GM23338 (cell line): Measurements from ENCODE around the gene WWOX. TPM values are rescaled to one million over a fixed set of nuclear protein-coding genes. Genes with fewer than 3 reads are reported as not detected.

Experiments used
- ATAC-seq: fragments of 200-7000 bp; cut with Tn5 transposase; 3 replicates; pipeline ENCODE4 v1.9.1; 2020
- DNase-seq: peaks from one replicate; pipeline ENCODE4 v3.0.0-alpha.2; 2015; ENCODE audit warnings: low spot score
- H2AFZ ChIP-seq: fragments of 200-600 bp; sonication (generic); 2 replicates; pipeline ENCODE4 v1.8.0; 2016; ENCODE audit warnings: antibody characterized with exemption, mild to moderate bottlenecking, moderate library complexity
- H3F3A ChIP-seq: fragments of 200-600 bp; sonication (generic); replicated peaks from 2 replicates; pipeline ENCODE4 v1.8.0; 2017; ENCODE audit warnings: antibody characterized with exemption, mixed run types, low read depth
- H3K27ac ChIP-seq: fragments of 200-600 bp; sonication (generic); 2 replicates; pipeline ENCODE4 v1.6.1; 2016; ENCODE audit warnings: low read depth
- H3K27me3 ChIP-seq: fragments of 200-600 bp; sonication (generic); 2 replicates; pipeline ENCODE4 v1.8.0; 2016; ENCODE audit warnings: mild to moderate bottlenecking, mixed run types, moderate library complexity; ENCODE audit not compliant: insufficient read depth
- H3K36me3 ChIP-seq: fragments of 200-600 bp; sonication (generic); 2 replicates; pipeline ENCODE4 v1.8.0; 2016; ENCODE audit warnings: mild to moderate bottlenecking; ENCODE audit not compliant: insufficient read depth
- H3K4me1 ChIP-seq: fragments of 200-600 bp; sonication (generic); 2 replicates; pipeline ENCODE4 v1.8.0; 2016; ENCODE audit warnings: mild to moderate bottlenecking, moderate library complexity; ENCODE audit not compliant: insufficient read depth
- H3K4me2 ChIP-seq: fragments of 200-600 bp; sonication (generic); 2 replicates; pipeline ENCODE4 v1.7.1; 2017; ENCODE audit warnings: mixed run types
- H3K4me3 ChIP-seq: fragments of 200-600 bp; sonication (generic); 2 replicates; pipeline ENCODE4 v1.6.1; 2016; ENCODE audit warnings: mixed run types
- H3K79me2 ChIP-seq: fragments of 200-600 bp; sonication (generic); replicated peaks from 2 replicates; pipeline ENCODE4 v1.8.0; 2017; ENCODE audit warnings: mild to moderate bottlenecking; ENCODE audit not compliant: insufficient read depth
- H3K9me2 ChIP-seq: fragments of 200-600 bp; sonication (generic); 2 replicates; pipeline ENCODE4 v1.8.0; 2017; ENCODE audit not compliant: insufficient read depth
- H4K20me1 ChIP-seq: fragments of 200-600 bp; sonication (generic); replicated peaks from 2 replicates; pipeline ENCODE4 v1.8.0; 2017; ENCODE audit warnings: mild to moderate bottlenecking; ENCODE audit not compliant: insufficient read depth
- H3K27ac Mint-ChIP-seq: 2 replicates; pipeline ENCODE4 v1.8.0; 2020; ENCODE audit warnings: inconsistent platforms, mild to moderate bottlenecking, moderate library complexity, mixed read lengths
- H3K27me3 Mint-ChIP-seq: 3 replicates; pipeline ENCODE4 v1.8.0; 2022; ENCODE audit warnings: low read depth, mild to moderate bottlenecking, moderate library complexity, mixed read lengths, inconsistent platforms; ENCODE audit not compliant: insufficient read depth, poor library complexity
- H3K36me3 Mint-ChIP-seq: 3 replicates; pipeline ENCODE4 v1.8.0; 2021; ENCODE audit warnings: low read depth, mild to moderate bottlenecking, inconsistent platforms, moderate library complexity, mixed read lengths
- H3K4me1 Mint-ChIP-seq: 3 replicates; pipeline ENCODE4 v1.8.0; 2020; ENCODE audit warnings: mild to moderate bottlenecking, inconsistent platforms, mixed read lengths
- H3K4me3 Mint-ChIP-seq: 3 replicates; pipeline ENCODE4 v1.8.0; 2021; ENCODE audit warnings: moderate library complexity, mild to moderate bottlenecking, inconsistent platforms, mixed read lengths
- H3K9me3 Mint-ChIP-seq: 3 replicates; pipeline ENCODE4 v1.8.0; 2020; ENCODE audit warnings: moderate library complexity, mild to moderate bottlenecking, inconsistent platforms, mixed read lengths
- CREB1 ChIP-seq: fragments of 250-450 bp; sonication (Bioruptor Pico); IDR thresholded peaks from 2 replicates; pipeline ENCODE4 v1.5.0; 2020; ENCODE audit warnings: low read depth, mild to moderate bottlenecking, moderate library complexity
- CTCF ChIP-seq, 2 experiments: fragments of 200-600 bp in 1 of 2; sonication (generic) in 1 of 2; conservative IDR thresholded peaks; 2 replicates each; pipeline versions ENCODE4 v1.5.1 to v1.6.1; 2016 to 2017; ENCODE audit warnings: antibody characterized with exemption in 2 of 2, low read depth in 2 of 2, mild to moderate bottlenecking in 2 of 2, moderate library complexity in 1 of 2
- ETS1 ChIP-seq: IDR thresholded peaks from 2 replicates; pipeline ENCODE4 v1.6.1; 2016; ENCODE audit warnings: antibody characterized with exemption
- EZH2 ChIP-seq: fragments of 200-600 bp; sonication (generic); IDR thresholded peaks from one replicate; pipeline ENCODE4 v1.8.0; 2017; ENCODE audit warnings: antibody characterized with exemption, mild to moderate bottlenecking, low read depth; ENCODE audit not compliant: unreplicated experiment
- EZH2phosphoT487 ChIP-seq: fragments of 200-600 bp; sonication (generic); IDR thresholded peaks from one replicate; pipeline ENCODE4 v1.8.1; 2018; ENCODE audit warnings: antibody characterized with exemption; ENCODE audit not compliant: unreplicated experiment
- NANOG ChIP-seq: IDR thresholded peaks from 2 replicates; pipeline ENCODE4 v1.6.1; 2016; ENCODE audit warnings: antibody characterized with exemption, borderline replicate concordance
- REST ChIP-seq: IDR thresholded peaks from one replicate; pipeline ENCODE4 v1.6.1; 2018; ENCODE audit warnings: antibody characterized with exemption; ENCODE audit not compliant: unreplicated experiment
- STAT1 ChIP-seq: IDR thresholded peaks from one replicate; pipeline ENCODE4 v1.6.1; 2016; ENCODE audit warnings: antibody characterized with exemption; ENCODE audit not compliant: unreplicated experiment
- ZNF114 ChIP-seq: fragments of 250-450 bp; sonication (Bioruptor Pico); IDR thresholded peaks from 2 replicates; pipeline ENCODE4 v1.5.0; 2020; ENCODE audit warnings: mild to moderate bottlenecking, moderate library complexity
- ZNF331 ChIP-seq: fragments of 250-450 bp; sonication (Bioruptor Pico); IDR thresholded peaks from 2 replicates; pipeline ENCODE4 v1.5.0; 2020; ENCODE audit warnings: low read depth, mild to moderate bottlenecking, moderate library complexity
- polyA plus RNA-seq: library from polyadenylated mRNA; unstranded; fragments of >200 nt; fragmentation: Nextera tagmentation; extraction: Ambion mirVana; gene quantifications from 2 replicates; pipeline ENCODE4 v1.2.1, GENCODE V29; 2016
- total RNA-seq: library from RNA; depleted of rRNA; stranded (reverse); fragments of >200 nt; shearing (Covaris generic); gene quantifications from 2 replicates; pipeline ENCODE4 v1.2.3, GENCODE V29; 2014

The WWOX gene
- total and polyA plus RNA-seq, 2 experiments from 2014 or later = 10.0 to 19.3 TPM

- H3K4me1 Mint-ChIP-seq = peaks cover 34% of the 10 kb centered on the region
- no peaks in the 10 kb centered on the region for H3K9me3 Mint-ChIP-seq
- peaks cover 3% of the 10 kb centered on the region; the same call in 2 of the 3 replicates for H3K36me3 Mint-ChIP-seq
- Histone ChIP-seq H2AFZ (peak overlapping the region; percentile 19; the same call in 1 of the 2 replicates), H3K36me3 (no peaks in the 10 kb centered on the region), H3K9me2 (peaks cover 6% of the 10 kb centered on the region), H3K79me2 (no peaks in the 10 kb centered on the region), H3K27me3 (no peaks in the 10 kb centered on the region), H3K4me3 (peak overlapping the region; percentile 8), H3F3A (no peaks in the 10 kb centered on the region), H3K4me2 (peak overlapping the region; percentile 59), H4K20me1 (no peaks in the 10 kb centered on the region), H3K27ac (peak overlapping the region; percentile 79; the same call in 1 of the 2 replicates), H3K4me1 (peaks cover 47% of the 10 kb centered on the region)
- H3K27ac Mint-ChIP-seq = no peak overlapping the region
- H3K4me3 Mint-ChIP-seq = no peak overlapping the region
- peak; percentile 54 for ATAC-seq
- DNase-seq = peak; percentile 52
- H3K27me3 Mint-ChIP-seq = peaks cover 2% of the 10 kb centered on the region
- TF ChIP-seq ZNF114 (no peak), EZH2 (no peak)
These were observed 178.0 kb downstream of the WWOX start for GRCh38 chr16:78277321-78278055.

- Mint-ChIP-seq H3K4me1 (peaks cover 34% of the 10 kb centered on the region), H3K27me3 (peaks cover 2% of the 10 kb centered on the region), H3K9me3 (no peaks in the 10 kb centered on the region), H3K27ac (no peak overlapping the region), H3K4me3 (no peak overlapping the region), H3K36me3 (peaks cover 3% of the 10 kb centered on the region; the same call in 2 of the 3 replicates)
- no peaks in the 10 kb centered on the region for H4K20me1 ChIP-seq
- peaks cover 47% of the 10 kb centered on the region for H3K4me1 ChIP-seq
- no peak overlapping the region; the same call in 1 of the 2 replicates for H3K4me3 ChIP-seq
- ATAC-seq (no peak), DNase-seq (no peak)
- no peak overlapping the region for H2AFZ ChIP-seq
- no peaks in the 10 kb centered on the region for H3K36me3 ChIP-seq
- peaks cover 3% of the 10 kb centered on the region for H3K9me2 ChIP-seq
- no peaks in the 10 kb centered on the region for H3K27me3 ChIP-seq
- TF ChIP-seq NANOG (no peak), STAT1 (no peak), ZNF331 (CRISPR knock-in tag) (no peak)
- no peaks in the 10 kb centered on the region for H3F3A ChIP-seq
- peak overlapping the region; percentile 79; the same call in 1 of the 2 replicates for H3K27ac ChIP-seq
- no peaks in the 10 kb centered on the region for H3K79me2 ChIP-seq
- H3K4me2 ChIP-seq = peak overlapping the region; percentile 59
These were observed 178.6 kb downstream of the WWOX start for GRCh38 chr16:78278056-78278450.

GRCh38 chr16:78281115-78281514 lies 181.7 kb downstream of the WWOX start:
- no peaks in the 10 kb centered on the region for H3K9me2 ChIP-seq
- no peaks in the 10 kb centered on the region for H3K36me3 Mint-ChIP-seq
- no peaks in the 10 kb centered on the region for H3K9me3 Mint-ChIP-seq
- no peaks in the 10 kb centered on the region for H4K20me1 ChIP-seq
- no peak overlapping the region for H3K27ac Mint-ChIP-seq
- no peak overlapping the region for H2AFZ ChIP-seq
- H3K27me3 Mint-ChIP-seq = peaks cover under 1% of the 10 kb centered on the region
- no peak overlapping the region for H3K4me3 Mint-ChIP-seq
- no peak for ATAC-seq
- H3K4me1 ChIP-seq = peaks cover 34% of the 10 kb centered on the region
- H3K4me3 ChIP-seq = no peak overlapping the region
- no peaks in the 10 kb centered on the region for H3F3A ChIP-seq
- no peak overlapping the region for H3K27ac ChIP-seq
- H3K79me2 ChIP-seq = no peaks in the 10 kb centered on the region
- H3K4me1 Mint-ChIP-seq = peaks cover 24% of the 10 kb centered on the region
- H3K36me3 ChIP-seq = no peaks in the 10 kb centered on the region
- no peak overlapping the region for H3K4me2 ChIP-seq
- H3K27me3 ChIP-seq = no peaks in the 10 kb centered on the region
- DNase-seq = no peak
- TF ChIP-seq EZH2phosphoT487 = no peak
- no peak for TF ChIP-seq NANOG
- no peak for TF ChIP-seq ZNF114
- TF ChIP-seq CREB1 (CRISPR knock-in tag) = no peak
- TF ChIP-seq REST = no peak
- TF ChIP-seq CTCF (conservative IDR thresholded peaks at IDR 0.05; ENCODE audit: low read depth in 2 of 2) = no peak
- no peak for TF ChIP-seq ETS1
- TF ChIP-seq ZNF331 (CRISPR knock-in tag) = no peak
